GM21515 (cell line): Measurements from ENCODE around the gene NASP.

ENCODE experiments used
- ATAC-seq: cut with Tn5 transposase; IDR thresholded peaks from one replicate; pipeline ENCODE4 v1.9.1; 2021; ENCODE audit not compliant: unreplicated experiment

The NASP gene

DNA sequence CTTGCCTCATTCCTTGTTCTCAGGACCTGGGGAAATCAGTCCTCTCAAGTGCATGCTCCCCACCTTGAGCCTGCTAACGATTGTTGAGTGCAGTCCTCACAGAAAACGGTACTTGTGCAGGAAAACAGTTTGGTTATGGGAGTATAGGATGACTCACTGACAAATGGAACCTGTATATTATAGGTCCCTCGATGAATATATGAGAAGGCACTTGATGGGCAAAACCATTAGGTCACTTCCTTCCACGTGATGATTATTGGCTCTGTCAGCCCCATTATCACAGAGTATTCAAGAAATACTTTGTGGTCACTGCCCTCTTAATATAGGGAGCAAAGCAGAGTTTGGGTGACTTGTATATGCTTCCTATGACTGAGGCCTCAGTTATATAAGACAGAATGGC, 33.8 kb downstream of the NASP start:
- no peak for ATAC-seq

- no peak for ATAC-seq
Observed at GRCh38 chr1:45619149-45619921, 35.5 kb downstream of the NASP start.

DNA sequence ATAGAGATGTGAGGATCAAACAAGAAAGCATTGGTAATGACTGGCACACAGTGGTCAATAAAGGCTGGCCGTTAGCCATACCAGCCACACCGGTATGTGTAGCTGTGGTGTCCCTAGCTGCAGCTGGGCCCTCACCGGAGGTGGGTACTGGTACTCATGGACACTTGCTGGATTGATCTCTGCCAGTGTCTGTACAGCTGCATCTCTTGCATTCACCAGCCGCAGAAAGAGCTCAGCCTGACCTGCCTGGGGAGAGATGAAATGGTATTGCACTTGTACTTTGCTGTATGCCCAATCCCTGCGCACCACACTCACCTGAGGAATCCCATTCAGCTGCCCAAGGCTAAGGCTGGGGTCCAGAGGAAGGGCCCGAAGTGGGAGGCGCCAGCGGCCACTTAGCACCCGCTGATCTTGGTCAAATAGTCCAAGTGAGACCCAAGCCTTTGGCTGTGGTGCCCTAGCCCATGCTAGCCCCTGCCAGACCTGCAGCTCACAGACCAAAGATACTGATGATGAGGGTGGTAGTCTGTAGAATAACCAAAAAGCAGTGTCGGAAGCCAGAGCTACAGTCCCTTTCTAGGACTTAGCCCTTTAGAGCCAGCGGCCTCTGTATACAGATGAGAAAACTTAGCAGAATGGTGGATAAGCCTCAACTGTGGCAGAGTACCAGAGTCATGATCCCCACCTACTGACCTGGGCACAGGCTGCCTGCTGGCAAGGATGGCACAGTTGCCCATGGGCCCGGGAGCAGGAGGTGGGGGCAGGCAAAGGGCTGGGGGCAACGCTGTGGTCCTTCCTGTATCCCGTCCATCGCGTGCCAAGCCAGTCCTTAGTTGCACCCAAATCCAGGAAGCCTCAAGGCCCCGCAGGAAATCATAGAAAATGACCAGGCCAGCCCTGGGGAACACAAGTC, 37.0 kb downstream of the NASP start:
- ATAC-seq, result no peak

DNA sequence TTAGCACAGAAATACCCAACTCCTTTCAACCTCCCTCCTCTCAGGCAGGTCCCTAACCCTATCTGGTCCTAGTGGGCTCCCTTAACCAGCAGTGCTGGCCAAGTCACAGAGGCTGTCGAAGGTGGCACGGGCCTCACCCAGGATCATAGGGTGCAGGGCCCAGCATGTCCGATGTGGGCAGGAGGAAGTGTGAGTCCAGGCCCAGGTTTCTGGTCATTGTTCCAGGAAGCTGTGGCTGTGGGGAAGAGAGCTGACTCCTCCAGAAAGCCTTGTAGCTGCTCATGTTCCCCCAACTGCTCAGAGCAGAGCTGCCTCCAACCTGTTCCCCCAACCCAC, 37.6 kb downstream of the NASP start:
- no peak for ATAC-seq

DNA sequence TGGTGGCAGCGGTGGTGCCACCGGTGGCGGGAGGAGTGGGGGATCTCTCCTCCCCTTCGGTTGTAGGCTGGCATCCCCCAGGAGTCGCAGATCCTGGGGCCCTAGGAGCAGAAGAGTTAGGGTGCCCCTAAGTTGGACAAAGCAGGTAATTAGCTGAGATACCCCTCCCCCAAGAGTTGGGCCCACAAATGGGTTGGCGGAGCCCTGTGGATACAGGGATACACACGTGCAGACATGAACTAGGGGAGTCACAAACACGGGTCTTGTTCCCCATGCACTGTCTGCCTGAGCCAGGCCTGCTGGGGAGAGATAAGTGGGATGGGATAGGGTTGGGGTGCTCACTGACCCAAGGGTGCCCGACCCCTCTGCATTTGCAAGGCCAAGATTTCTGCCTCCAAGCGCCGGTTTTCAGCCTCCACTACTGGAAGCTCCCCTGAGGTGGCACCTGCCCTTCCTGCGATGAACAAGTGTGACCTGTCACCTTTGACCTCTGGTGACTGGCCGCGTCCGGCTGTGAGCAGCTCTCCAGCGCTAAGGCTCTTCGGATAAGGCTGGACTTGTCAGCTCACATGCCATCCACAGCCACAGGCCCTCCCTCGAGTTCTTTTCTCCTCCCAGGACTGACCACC, 38.2 kb downstream of the NASP start:
- no peak for ATAC-seq

DNA sequence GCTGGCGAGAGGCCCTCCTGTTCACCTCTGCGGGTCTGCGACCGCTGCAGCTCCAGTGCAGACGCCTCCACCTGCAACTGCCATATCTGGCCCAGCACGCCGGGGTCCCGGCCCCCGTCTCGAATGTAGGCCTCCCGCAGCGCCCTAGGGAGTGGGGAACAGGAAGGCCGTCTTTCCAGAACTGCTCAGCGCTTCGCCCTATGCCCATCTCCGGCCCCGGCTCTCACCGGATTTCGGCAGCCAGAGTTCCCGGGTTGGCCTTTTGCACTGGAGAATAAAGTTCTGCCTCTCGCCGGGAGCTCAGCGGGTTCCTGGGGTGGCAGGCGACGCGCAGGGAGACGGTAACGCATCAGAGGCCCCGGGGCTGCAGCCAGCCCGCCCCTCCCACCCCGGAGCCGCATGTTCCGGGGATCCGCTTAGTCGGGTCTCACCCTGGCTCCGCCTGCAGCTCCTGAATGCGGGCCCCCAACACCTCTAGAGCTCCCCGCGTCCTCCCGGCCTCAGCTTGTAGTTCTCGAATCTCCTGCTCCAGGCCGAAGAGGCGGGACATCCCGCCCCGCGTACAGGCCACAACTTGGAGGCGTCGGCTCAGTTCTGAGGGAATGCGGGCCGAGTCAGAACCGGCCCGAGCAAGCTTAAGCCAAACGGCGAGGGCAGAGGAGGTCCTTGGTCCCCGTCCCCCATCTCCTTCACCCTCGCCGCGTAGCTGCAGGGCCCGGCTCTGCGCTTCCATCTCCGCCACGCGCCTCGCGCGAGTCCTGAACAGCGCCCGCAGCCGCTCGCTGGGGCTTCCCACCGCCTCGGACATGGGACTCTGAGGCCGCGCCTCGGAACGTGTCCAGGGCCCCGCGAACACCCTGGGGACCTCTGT, 38.9 kb downstream of the NASP start:
- ATAC-seq, result no peak

DNA sequence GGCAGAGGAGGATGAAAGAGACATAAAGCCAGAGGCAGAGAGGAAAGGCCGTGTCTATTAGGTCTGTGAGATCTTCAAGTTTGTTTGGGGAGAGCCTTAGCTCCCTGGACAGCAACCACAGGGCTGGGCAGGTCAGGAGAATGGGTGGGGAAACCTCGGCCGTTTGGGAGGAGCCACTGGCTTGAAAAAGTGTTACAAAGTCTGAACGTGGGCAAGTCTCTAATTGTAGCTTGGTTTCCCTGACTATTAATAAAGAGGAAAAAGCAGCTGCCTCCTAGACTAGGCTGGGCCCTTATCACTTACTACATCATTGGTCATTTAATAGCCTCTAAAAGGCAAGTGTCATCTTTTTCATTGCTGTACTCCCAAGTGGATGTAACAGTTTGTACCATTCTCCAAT, 40.1 kb downstream of the NASP start, which contains the start of gene CCDC17:
Gene CCDC17 (minus strand): TSS at position 83 of the 400 bp plus-strand sequence. CDS start 145 bp downstream, outside the sequence.
- ATAC-seq, result no peak

GRCh38 chr1:45629035-45629434, 45.2 kb downstream of the NASP start:
- ATAC-seq, result no peak

- no peak for ATAC-seq
Observed at GRCh38 chr1:45630429-45630828, 46.6 kb downstream of the NASP start.

DNA sequence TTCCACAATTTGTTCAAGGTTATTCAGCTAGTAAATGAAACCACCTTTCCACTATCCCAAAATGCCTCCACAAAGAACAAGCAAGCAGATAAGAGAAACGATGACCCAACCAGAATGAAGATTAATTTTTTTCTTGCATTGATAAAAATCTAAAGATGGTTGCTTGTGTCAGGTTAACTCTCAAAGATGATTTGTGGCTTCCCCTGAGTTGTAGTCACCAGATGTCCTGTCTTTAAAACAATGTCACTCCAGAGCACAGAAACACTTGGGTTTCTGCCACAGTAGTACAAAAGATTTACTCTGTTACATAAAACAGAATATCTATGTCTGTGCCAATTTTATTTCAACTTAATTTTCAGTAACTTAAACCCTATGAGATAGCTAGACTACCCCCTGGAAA, 51.4 kb downstream of the NASP start:
- ATAC-seq, result no peak

GRCh38 chr1:45640293-45640692, 56.5 kb downstream of the NASP start:
- no peak for ATAC-seq

DNA sequence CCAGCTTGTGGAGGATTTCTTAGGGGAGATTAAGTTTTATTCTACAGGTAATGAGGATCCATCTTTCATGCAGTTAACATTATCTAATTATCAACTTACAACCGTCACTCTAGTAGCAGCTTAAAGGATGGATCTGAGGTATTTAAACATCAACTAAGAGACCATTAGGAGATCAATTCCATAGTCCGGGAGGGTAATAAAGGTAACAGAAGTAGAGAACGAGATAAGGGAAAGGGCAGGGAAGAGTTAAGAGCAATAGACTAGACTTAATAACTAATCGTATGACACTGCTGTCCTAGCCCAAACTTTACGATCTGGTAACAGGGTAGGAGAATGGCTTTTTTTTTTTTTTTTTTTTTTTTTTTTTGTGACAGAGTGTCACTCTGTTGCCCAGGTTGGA, 59.5 kb downstream of the NASP start:
- no peak for ATAC-seq

DNA sequence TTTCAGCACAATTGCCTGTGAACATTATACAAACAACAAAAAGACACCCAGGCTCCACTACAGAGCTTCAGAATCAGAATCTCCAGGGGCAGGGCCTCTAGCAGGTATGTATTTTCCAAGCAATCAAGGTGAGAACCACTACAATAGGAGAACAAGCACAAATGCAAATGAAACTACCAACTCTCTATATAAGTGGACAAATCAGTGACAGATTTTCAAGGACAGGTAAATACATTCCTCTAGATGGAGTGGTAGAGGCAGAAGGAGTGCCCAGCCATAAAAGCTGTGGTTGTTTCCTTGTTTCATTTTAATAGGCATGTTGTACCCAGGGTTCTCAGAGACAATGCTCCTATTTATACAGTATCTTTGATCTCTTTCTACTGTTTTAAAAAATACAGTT, 60.1 kb downstream of the NASP start:
- no peak for ATAC-seq

GRCh38 chr1:45644661-45645060, 60.8 kb downstream of the NASP start:
- no peak for ATAC-seq

DNA sequence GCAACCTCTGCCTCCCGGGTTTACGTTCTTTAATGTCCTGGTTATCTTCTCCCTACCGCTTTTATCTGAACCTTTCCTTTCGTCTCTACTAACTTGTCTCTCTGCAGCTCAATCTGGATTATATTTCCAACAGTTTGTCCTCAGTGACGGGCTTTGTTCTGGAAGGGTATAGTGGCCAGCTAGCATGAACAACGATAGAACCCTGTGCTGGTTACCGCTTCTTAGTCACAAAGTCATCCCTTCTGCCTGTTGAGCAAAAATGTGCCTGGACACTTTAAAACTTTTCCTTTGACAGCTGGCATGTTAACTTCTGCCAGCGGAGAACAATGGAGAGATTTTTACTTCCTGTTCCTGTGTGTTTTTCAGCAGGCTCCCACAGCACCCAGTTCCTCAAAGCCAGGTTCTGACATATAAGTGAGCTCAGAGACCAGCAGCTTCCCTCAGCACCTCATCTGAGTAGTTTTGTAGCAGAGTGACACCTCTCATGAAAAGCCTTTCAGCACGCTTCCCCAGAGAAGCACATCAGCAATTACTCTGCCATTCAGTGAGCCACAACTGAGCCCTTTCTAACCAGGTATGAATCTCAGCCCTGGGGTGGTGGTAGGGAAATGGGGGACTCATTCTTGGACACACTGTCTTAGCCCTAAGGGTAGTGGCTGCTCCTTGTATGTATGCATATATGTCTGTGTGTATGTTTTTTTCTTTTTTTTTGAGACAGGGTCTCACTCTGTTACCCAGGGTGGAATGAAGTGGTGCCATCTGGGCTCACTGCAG, 63.6 kb downstream of the NASP start:
- ATAC-seq, result no peak

DNA sequence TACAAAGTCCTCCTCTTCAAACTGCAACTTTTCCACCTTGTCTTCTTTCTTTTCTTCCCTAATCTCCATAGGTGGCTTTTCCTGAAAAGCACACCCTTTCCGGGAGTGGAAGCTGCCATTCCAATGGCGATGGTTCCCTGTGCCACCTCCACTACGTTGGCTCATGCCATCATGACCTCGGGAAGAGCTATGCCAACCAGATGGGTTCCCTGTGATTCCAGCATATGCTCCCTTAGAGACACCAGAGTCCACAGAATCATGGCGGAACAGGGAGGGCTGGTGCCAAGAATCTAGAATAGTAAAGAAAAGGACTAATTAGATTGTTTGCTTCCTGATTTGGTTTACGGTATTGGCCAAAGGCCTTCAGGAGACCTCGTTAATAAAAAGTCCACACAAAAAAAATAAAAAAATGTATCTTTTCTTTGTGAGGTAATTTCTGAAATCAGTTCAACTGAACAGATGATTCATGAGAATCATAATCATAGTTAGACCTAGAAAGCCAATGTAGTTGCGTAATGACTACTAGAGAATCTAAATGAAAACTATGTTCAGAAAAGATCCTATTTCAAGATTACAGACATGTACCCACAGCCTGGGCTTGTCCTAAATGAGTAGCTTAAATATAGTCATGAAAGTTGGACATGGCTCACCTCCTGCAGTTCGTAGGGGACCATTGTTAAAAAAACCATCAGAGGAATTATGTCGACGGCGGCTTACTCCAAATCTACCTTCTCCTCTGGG, 70.9 kb downstream of the NASP start:
- no peak for ATAC-seq

DNA sequence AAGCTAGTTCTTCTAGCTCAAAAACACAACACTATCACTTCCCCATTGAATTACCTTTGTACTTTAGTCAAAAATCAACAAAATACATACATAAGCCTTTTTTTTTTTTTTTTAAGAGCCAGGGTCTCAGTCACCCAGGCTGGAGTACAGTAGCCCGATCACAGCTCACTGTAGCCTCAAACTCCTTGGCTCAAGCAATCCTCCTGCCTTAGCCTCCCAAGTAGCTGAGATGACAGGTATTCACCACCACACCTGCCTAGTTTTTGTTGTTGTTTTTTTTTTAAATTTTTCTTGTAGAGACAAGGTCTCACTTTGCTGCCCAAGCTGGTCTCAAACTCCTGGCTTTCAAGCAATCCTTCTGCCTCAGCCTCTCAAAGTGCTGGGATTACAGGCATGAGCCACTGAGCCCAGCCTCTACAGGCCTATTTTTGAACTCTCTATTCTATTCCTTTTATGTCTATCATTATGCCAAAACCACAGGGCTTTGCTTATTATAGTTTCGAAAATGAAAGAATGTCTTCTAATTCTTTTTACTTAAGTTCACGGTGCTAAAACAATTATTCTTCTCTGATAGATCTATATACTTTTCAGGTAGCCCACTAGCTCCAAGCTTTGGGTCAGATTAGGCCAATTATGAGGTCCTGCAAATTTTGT, 72.9 kb downstream of the NASP start:
- no peak for ATAC-seq

- ATAC-seq, result no peak
Observed at GRCh38 chr1:45658171-45658570, 74.3 kb downstream of the NASP start.

DNA sequence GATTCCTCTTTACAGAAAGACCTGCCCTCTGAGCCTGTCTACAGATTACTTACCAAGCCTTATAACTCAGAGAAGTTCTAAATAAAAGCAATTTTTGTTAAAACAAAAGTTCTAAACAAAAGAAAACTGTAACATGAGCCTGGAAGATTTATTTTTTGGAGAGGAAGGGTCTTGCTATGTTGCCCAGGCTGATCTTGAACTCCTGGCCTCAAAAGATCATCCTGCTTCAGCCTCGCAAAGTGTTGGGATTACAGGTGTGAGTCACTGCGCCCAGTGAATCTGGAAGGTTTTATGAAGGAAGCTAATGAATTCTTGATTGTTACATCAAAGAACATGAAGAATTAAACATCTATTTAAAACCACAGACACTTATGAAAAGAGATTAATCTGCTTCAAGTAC, 75.4 kb downstream of the NASP start:
- no peak for ATAC-seq
